ENCODE results near the gene SYNPR.

Gene SYNPR

GRCh38 chr3:63308072-63308471 lies 30.0 kb downstream of the SYNPR start:
- no peak for DNase-seq

- DNase-seq: no peak
Observed at GRCh38 chr3:63309768-63310167, 31.7 kb downstream of the SYNPR start.

- DNase-seq: no peak
Observed at GRCh38 chr3:63323766-63324165, 45.7 kb downstream of the SYNPR start.

GRCh38 chr3:63324621-63325020 lies 46.5 kb downstream of the SYNPR start:
- DNase-seq: no peak

- DNase-seq: no peak
Observed at GRCh38 chr3:63325386-63325785, 47.3 kb downstream of the SYNPR start.

- DNase-seq: no peak
Observed at GRCh38 chr3:63328365-63328764, 50.3 kb downstream of the SYNPR start.

- DNase-seq: no peak
Observed at GRCh38 chr3:63331520-63331919, 53.4 kb downstream of the SYNPR start.

- DNase-seq: no peak
Observed at GRCh38 chr3:63333815-63334214, 55.7 kb downstream of the SYNPR start.

GRCh38 chr3:63338351-63338750 lies 60.2 kb downstream of the SYNPR start:
- DNase-seq: no peak

- DNase-seq: peak; percentile 2
Observed at GRCh38 chr3:63343674-63344073, 65.6 kb downstream of the SYNPR start.

GRCh38 chr3:63344661-63345060 lies 66.6 kb downstream of the SYNPR start:
- no peak for DNase-seq

GRCh38 chr3:63349583-63350573 lies 71.8 kb downstream of the SYNPR start:
- peak; percentile 1 for DNase-seq

- DNase-seq: no peak
Observed at GRCh38 chr3:63351159-63352007, 73.3 kb downstream of the SYNPR start.

- no peak for DNase-seq
Observed at GRCh38 chr3:63352008-63352279, 73.8 kb downstream of the SYNPR start.

GRCh38 chr3:63353383-63353782 lies 75.3 kb downstream of the SYNPR start:
- DNase-seq: no peak

- DNase-seq: no peak
Observed at GRCh38 chr3:63354160-63354559, 76.1 kb downstream of the SYNPR start.

GRCh38 chr3:63355809-63356208 lies 77.7 kb downstream of the SYNPR start:
- no peak for DNase-seq

GRCh38 chr3:63364495-63364894 lies 86.4 kb downstream of the SYNPR start:
- DNase-seq: no peak

- no peak for DNase-seq
Observed at GRCh38 chr3:63364910-63365309, 86.8 kb downstream of the SYNPR start.

GRCh38 chr3:63365671-63366070 lies 87.6 kb downstream of the SYNPR start:
- DNase-seq: no peak

- DNase-seq: no peak
Observed at GRCh38 chr3:63370094-63370493, 92.0 kb downstream of the SYNPR start.

- no peak for DNase-seq
Observed at GRCh38 chr3:63383040-63383439, 104.9 kb downstream of the SYNPR start.

- DNase-seq: no peak
Observed at GRCh38 chr3:63384382-63384781, 106.3 kb downstream of the SYNPR start.

GRCh38 chr3:63385629-63386028 lies 107.5 kb downstream of the SYNPR start:
- DNase-seq: no peak

Data from stimulated activated CD4-positive, alpha-beta T cell treated with anti-CD3 and anti-CD28 coated beads, Interleukin-12 subunit alpha, Interleukin-12 subunit beta, amount 100 ng/mL, for 4 hours (primary cell).